ENCODE measurements around the gene ISLR2. TPM values are rescaled to one million over a fixed set of nuclear protein-coding genes. Genes with fewer than 3 reads are reported as not detected.

Gene ISLR2
- total and polyA plus RNA-seq, 4 donors, result 5.2 to 16.7 (median 11.3) TPM

GRCh38 chr15:74167891-74168331 is 37.5 kb downstream of the ISLR2 start:
- WGBS (ENCODE audit: insufficient coverage), result 83% methylated on average over 3 of the region's 4 CpGs
- H3K36me3 ChIP-seq (ENCODE audit: control insufficient read depth, insufficient read depth, low read length), result no peaks in the 10 kb centered on the region
- no peak overlapping the region for H3K27ac ChIP-seq (ENCODE audit: low read depth, low read length)
- no peak for DNase-seq (ENCODE audit: low read depth in 4 of 6, low spot score in 6 of 6)
- peaks cover 21% of the 10 kb centered on the region for H3K4me1 ChIP-seq (ENCODE audit: control insufficient read depth, insufficient read depth, low read length)
- H3K9me3 ChIP-seq (ENCODE audit: control insufficient read depth, insufficient read depth, low read length), result no peaks in the 10 kb centered on the region
- H3K4me3 ChIP-seq (ENCODE audit: low read depth, low read length), result no peak overlapping the region
- H3K27me3 ChIP-seq (ENCODE audit: control insufficient read depth, insufficient read depth, low read length), result no peaks in the 10 kb centered on the region

GRCh38 chr15:74168711-74169126 is 38.3 kb downstream of the ISLR2 start:
- peaks cover 25% of the 10 kb centered on the region for H3K4me1 ChIP-seq (ENCODE audit: control insufficient read depth, insufficient read depth, low read length)
- H3K27me3 ChIP-seq (ENCODE audit: control insufficient read depth, insufficient read depth, low read length), result no peaks in the 10 kb centered on the region
- no peaks in the 10 kb centered on the region for H3K9me3 ChIP-seq (ENCODE audit: control insufficient read depth, insufficient read depth, low read length)
- no peak for DNase-seq (ENCODE audit: low read depth in 4 of 6, low spot score in 6 of 6)
- no peak overlapping the region for H3K27ac ChIP-seq (ENCODE audit: low read depth, low read length)
- H3K4me3 ChIP-seq (ENCODE audit: low read depth, low read length), result no peak overlapping the region
- WGBS (ENCODE audit: insufficient coverage), result 58% methylated on average over 2 of the region's 3 CpGs
- no peaks in the 10 kb centered on the region for H3K36me3 ChIP-seq (ENCODE audit: control insufficient read depth, insufficient read depth, low read length)

- no peak for DNase-seq (ENCODE audit: low read depth in 4 of 6, low spot score in 6 of 6)
- Histone ChIP-seq H3K27ac (ENCODE audit: low read depth, low read length) (peak overlapping the region; percentile 47), H3K4me3 (ENCODE audit: low read depth, low read length) (no peak overlapping the region), H3K4me1 (ENCODE audit: control insufficient read depth, insufficient read depth, low read length) (peaks cover 30% of the 10 kb centered on the region), H3K27me3 (ENCODE audit: control insufficient read depth, insufficient read depth, low read length) (no peaks in the 10 kb centered on the region), H3K36me3 (ENCODE audit: control insufficient read depth, insufficient read depth, low read length) (no peaks in the 10 kb centered on the region), H3K9me3 (ENCODE audit: control insufficient read depth, insufficient read depth, low read length) (no peaks in the 10 kb centered on the region)
- WGBS (ENCODE audit: insufficient coverage), result 76% methylated on average over 14 of the region's 15 CpGs
These were observed 39.9 kb downstream of the ISLR2 start for GRCh38 chr15:74170071-74170844.

GRCh38 chr15:74170875-74171578 is 40.6 kb downstream of the ISLR2 start:
- Histone ChIP-seq H3K9me3 (ENCODE audit: control insufficient read depth, insufficient read depth, low read length) (no peaks in the 10 kb centered on the region), H3K27ac (ENCODE audit: low read depth, low read length) (peak overlapping the region; percentile 47), H3K4me1 (ENCODE audit: control insufficient read depth, insufficient read depth, low read length) (peaks cover 38% of the 10 kb centered on the region), H3K27me3 (ENCODE audit: control insufficient read depth, insufficient read depth, low read length) (no peaks in the 10 kb centered on the region), H3K36me3 (ENCODE audit: control insufficient read depth, insufficient read depth, low read length) (no peaks in the 10 kb centered on the region), H3K4me3 (ENCODE audit: low read depth, low read length) (no peak overlapping the region)
- whole genome bisulfite sequencing (ENCODE audit: insufficient coverage), result 95% methylated on average over 6 of the region's 7 CpGs
- no peak for DNase-seq (ENCODE audit: low read depth in 4 of 6, low spot score in 6 of 6)

GRCh38 chr15:74171965-74172541 is 41.7 kb downstream of the ISLR2 start:
- H3K27ac ChIP-seq (ENCODE audit: low read depth, low read length), result peak overlapping the region; percentile 89
- no peaks in the 10 kb centered on the region for H3K27me3 ChIP-seq (ENCODE audit: control insufficient read depth, insufficient read depth, low read length)
- no peak for DNase-seq (ENCODE audit: low read depth in 4 of 6, low spot score in 6 of 6)
- H3K9me3 ChIP-seq (ENCODE audit: control insufficient read depth, insufficient read depth, low read length), result no peaks in the 10 kb centered on the region
- H3K36me3 ChIP-seq (ENCODE audit: control insufficient read depth, insufficient read depth, low read length), result no peaks in the 10 kb centered on the region
- peaks cover 48% of the 10 kb centered on the region for H3K4me1 ChIP-seq (ENCODE audit: control insufficient read depth, insufficient read depth, low read length)
- no CpG with 5 or more reads among the region's 1 CpG for WGBS (ENCODE audit: insufficient coverage)
- H3K4me3 ChIP-seq (ENCODE audit: low read depth, low read length), result no peak overlapping the region

- peak overlapping the region; percentile 37 for H3K4me3 ChIP-seq (ENCODE audit: low read depth, low read length)
- no peaks in the 10 kb centered on the region for H3K9me3 ChIP-seq (ENCODE audit: control insufficient read depth, insufficient read depth, low read length)
- 52% methylated on average over 12 of the region's 13 CpGs for WGBS (ENCODE audit: insufficient coverage)
- H3K27ac ChIP-seq (ENCODE audit: low read depth, low read length), result peak overlapping the region; percentile 89
- no peaks in the 10 kb centered on the region for H3K27me3 ChIP-seq (ENCODE audit: control insufficient read depth, insufficient read depth, low read length)
- no peaks in the 10 kb centered on the region for H3K36me3 ChIP-seq (ENCODE audit: control insufficient read depth, insufficient read depth, low read length)
- peaks cover 54% of the 10 kb centered on the region for H3K4me1 ChIP-seq (ENCODE audit: control insufficient read depth, insufficient read depth, low read length)
- peak in 2 of 6 donors; percentile 17 to 75 for DNase-seq (ENCODE audit: low read depth in 4 of 6, low spot score in 6 of 6)
These were observed 42.5 kb downstream of the ISLR2 start for GRCh38 chr15:74172701-74173379.

GRCh38 chr15:74173380-74174218 is 43.2 kb downstream of the ISLR2 start, which contains the start of gene ISLR:
Gene ISLR, plus strand, starts transcription at chr15:74173710. Its CDS starts 1,149 bp downstream, at chr15:74174859.
- Histone ChIP-seq H3K27ac (ENCODE audit: low read depth, low read length) (peak within 1 kb of the TSS; percentile 89), H3K9me3 (ENCODE audit: control insufficient read depth, insufficient read depth, low read length) (no peaks in the 10 kb centered on the region), H3K4me1 (ENCODE audit: control insufficient read depth, insufficient read depth, low read length) (peaks cover 58% of the 10 kb centered on the region), H3K4me3 (ENCODE audit: low read depth, low read length) (peak within 1 kb of the TSS; percentile 37), H3K36me3 (ENCODE audit: control insufficient read depth, insufficient read depth, low read length) (no peaks in the 10 kb centered on the region), H3K27me3 (ENCODE audit: control insufficient read depth, insufficient read depth, low read length) (no peaks in the 10 kb centered on the region)
- DNase-seq (ENCODE audit: low read depth in 4 of 6, low spot score in 6 of 6), result peak in 2 of 6 donors; percentile 29 to 86
- 56% methylated on average over 17 of the region's 20 CpGs for WGBS (ENCODE audit: insufficient coverage)

GRCh38 chr15:74174219-74174957 is 44.0 kb downstream of the ISLR2 start:
- WGBS (ENCODE audit: insufficient coverage), result 73% methylated on average over 18 of the region's 20 CpGs
- peak overlapping the region; percentile 37 for H3K4me3 ChIP-seq (ENCODE audit: low read depth, low read length)
- no peaks in the 10 kb centered on the region for H3K27me3 ChIP-seq (ENCODE audit: control insufficient read depth, insufficient read depth, low read length)
- no peaks in the 10 kb centered on the region for H3K9me3 ChIP-seq (ENCODE audit: control insufficient read depth, insufficient read depth, low read length)
- DNase-seq (ENCODE audit: low read depth in 4 of 6, low spot score in 6 of 6), result peak in 1 of 6 donors; percentile 79
- peak overlapping the region; percentile 89 for H3K27ac ChIP-seq (ENCODE audit: low read depth, low read length)
- no peaks in the 10 kb centered on the region for H3K36me3 ChIP-seq (ENCODE audit: control insufficient read depth, insufficient read depth, low read length)
- H3K4me1 ChIP-seq (ENCODE audit: control insufficient read depth, insufficient read depth, low read length), result peaks cover 59% of the 10 kb centered on the region
